HEK293 (cell line): Measurements from ENCODE around the gene PPP1R15B.

Source experiments
- SETDB1 ChIP-seq: IDR thresholded peaks from one replicate; pipeline ENCODE4 v1.6.1; 2017; ENCODE audit warnings: mild to moderate bottlenecking, low read length, moderate library complexity, mixed read lengths; ENCODE audit not compliant: insufficient read length
- ZNF76 ChIP-seq: fragments of 450-650 bp; formaldehyde crosslinking; IDR thresholded peaks from 2 replicates; pipeline ENCODE4; 2016; ENCODE audit warnings: low read depth, missing biosample characterization, missing genetic modification characterization, borderline replicate concordance
- TF ChIP-seq, protein P1 (sequence below): fragments of 450-650 bp; formaldehyde crosslinking; IDR thresholded peaks from 2 replicates; pipeline ENCODE4 v1.5.1; 2016; ENCODE audit warnings: missing biosample characterization, missing genetic modification characterization
- TF ChIP-seq, protein P2 (sequence below): fragments of 450-650 bp; formaldehyde crosslinking; IDR thresholded peaks from 2 replicates; pipeline ENCODE4 v1.5.1; 2016; ENCODE audit warnings: missing biosample characterization, missing genetic modification characterization
- TF ChIP-seq, protein P3 (sequence below): fragments of 450-650 bp; formaldehyde crosslinking; IDR thresholded peaks from 2 replicates; pipeline ENCODE4 v1.5.1; 2016; ENCODE audit warnings: missing biosample characterization, missing genetic modification characterization

DNA sequence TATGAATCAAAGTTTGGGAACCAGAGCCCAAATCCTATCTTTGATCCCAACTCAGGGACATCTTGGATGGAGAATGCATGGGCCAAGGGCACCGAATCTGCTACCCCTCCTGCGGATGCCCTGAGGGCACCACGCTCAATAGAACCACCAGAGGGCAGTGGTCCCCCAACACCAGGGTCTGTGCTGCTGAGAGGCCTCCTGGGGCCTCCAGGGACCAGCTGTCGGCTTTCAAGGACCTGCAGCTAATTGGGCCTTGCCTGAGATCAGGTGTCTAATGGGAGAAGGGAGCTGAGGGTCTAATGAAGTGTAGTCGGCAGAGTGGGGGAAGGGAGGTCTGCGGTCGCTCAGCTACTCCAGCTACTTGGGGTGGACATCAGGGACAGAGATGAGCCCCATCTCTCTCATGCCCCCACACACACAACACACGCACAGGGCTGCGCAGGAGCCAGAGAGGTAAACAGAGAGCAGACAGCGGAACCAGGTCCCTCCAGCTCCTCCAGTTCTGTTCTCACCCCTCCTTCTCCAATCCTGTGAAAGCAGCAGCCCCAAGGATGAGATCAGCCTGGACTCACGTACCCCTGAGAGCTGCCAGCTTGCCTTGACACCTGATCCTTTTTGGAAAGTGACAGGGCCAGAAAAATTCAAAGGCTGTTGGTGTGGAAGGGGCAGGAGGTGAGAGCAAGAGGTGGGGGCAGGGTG is 34.9 kb upstream of the PPP1R15B start:
- TF ChIP-seq, protein P1, sequence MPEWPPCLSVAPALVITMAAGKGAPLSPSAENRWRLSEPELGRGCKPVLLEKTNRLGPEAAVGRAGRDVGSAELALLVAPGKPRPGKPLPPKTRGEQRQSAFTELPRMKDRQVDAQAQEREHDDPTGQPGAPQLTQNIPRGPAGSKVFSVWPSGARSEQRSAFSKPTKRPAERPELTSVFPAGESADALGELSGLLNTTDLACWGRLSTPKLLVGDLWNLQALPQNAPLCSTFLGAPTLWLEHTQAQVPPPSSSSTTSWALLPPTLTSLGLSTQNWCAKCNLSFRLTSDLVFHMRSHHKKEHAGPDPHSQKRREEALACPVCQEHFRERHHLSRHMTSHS, result no peak
- TF ChIP-seq, protein P2, sequence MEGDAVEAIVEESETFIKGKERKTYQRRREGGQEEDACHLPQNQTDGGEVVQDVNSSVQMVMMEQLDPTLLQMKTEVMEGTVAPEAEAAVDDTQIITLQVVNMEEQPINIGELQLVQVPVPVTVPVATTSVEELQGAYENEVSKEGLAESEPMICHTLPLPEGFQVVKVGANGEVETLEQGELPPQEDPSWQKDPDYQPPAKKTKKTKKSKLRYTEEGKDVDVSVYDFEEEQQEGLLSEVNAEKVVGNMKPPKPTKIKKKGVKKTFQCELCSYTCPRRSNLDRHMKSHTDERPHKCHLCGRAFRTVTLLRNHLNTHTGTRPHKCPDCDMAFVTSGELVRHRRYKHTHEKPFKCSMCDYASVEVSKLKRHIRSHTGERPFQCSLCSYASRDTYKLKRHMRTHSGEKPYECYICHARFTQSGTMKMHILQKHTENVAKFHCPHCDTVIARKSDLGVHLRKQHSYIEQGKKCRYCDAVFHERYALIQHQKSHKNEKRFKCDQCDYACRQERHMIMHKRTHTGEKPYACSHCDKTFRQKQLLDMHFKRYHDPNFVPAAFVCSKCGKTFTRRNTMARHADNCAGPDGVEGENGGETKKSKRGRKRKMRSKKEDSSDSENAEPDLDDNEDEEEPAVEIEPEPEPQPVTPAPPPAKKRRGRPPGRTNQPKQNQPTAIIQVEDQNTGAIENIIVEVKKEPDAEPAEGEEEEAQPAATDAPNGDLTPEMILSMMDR, result peak; percentile 53; the same call in 1 of the 2 replicates
- TF ChIP-seq SETDB1 (no peak), ZNF76 (0 out of 2 replicates have a peak, but pooled peaks have one; percentile 29)
- TF ChIP-seq, protein P3, sequence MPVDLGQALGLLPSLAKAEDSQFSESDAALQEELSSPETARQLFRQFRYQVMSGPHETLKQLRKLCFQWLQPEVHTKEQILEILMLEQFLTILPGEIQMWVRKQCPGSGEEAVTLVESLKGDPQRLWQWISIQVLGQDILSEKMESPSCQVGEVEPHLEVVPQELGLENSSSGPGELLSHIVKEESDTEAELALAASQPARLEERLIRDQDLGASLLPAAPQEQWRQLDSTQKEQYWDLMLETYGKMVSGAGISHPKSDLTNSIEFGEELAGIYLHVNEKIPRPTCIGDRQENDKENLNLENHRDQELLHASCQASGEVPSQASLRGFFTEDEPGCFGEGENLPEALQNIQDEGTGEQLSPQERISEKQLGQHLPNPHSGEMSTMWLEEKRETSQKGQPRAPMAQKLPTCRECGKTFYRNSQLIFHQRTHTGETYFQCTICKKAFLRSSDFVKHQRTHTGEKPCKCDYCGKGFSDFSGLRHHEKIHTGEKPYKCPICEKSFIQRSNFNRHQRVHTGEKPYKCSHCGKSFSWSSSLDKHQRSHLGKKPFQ (tag by site-specific recombination), result no peak
